GM19395 (cell line): Measurements from ENCODE around the gene PIK3AP1.

ENCODE experiments used
- ATAC-seq: cut with Tn5 transposase; IDR thresholded peaks from one replicate; pipeline ENCODE4 v1.9.1; 2021; ENCODE audit warnings: mild to moderate bottlenecking, moderate library complexity; ENCODE audit not compliant: unreplicated experiment

PIK3AP1 gene

DNA sequence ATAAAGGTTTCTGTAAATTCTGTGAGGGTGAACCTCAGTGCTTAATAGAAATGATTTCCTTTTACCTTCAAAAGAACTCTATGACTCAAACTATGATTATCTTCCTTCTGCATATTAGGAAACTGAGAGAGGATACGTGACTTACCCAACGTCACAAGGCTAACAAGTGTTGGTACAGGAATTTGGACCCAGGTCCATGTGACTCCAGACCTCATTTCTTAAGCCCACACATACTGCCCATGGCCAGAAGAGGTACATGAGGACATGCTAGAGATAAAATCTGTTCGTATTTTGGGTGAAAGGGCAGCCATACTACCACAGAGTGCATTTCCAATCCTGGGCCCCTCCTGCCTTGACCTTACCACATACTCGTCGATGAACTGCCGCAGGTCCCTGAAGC, 72.0 kb downstream of the PIK3AP1 start:
- ATAC-seq: no peak

DNA sequence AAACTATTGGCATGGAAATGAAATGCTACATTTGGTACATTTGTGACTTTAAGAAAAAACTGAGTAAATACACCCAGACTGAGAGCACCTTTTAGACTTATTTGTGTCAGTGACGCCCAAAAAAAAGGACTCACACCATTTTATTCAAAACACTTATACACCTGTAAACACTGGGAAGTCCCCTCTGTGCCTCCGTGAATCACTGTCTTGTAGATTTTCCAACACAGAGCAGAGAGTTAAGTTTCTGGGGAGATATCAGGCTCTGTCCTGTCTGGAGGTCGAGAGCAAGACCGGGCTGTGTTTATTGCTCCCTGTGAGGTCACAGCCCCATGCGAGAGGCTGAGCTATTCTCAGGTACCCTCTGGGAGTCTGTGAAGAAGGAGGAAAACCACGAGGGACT, 72.8 kb downstream of the PIK3AP1 start:
- ATAC-seq: no peak

DNA sequence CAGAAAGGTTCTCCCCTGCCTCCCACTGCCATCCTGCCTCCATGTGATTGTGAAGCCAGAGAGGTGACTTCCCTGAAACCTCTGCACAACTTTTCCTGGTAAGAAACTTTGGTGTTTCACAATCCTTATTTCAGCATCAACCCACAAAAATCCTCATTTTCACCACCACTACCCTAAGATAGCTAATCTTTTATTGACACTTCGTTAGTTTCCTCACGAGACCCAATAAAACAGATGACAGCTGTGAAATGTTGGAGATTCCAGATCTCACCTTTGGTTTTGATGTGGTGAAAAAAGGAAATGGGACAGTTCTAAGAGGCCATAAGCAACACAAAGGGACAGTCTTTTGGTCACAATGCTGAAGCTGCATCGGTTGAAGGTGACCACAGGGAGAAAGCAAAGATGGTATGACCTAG, 73.6 kb downstream of the PIK3AP1 start:
- ATAC-seq: no peak

DNA sequence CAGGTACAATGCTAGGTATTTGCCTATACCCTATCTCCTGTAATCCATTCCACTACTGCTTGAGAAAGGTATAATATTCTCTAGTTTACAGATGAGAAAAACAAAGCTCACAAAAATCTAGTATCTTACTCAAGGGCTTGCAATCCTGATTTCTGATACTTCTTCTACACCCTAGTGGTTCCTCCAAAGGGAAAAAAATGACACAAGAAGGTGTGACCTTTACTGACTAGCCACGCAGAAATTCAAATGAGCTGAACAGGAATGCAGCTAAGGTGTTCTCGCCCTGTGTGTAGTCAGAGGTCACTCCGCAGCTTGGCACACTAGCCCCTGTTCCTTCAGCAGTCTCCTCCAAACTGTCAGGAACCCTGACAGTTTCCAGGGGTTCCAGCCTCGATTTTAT, 74.0 kb downstream of the PIK3AP1 start:
- ATAC-seq: no peak

- peak; percentile 65 for ATAC-seq
Measured at GRCh38 chr10:96645191-96645721, 75.1 kb downstream of the PIK3AP1 start.

GRCh38 chr10:96643920-96644319, 76.4 kb downstream of the PIK3AP1 start:
- no peak for ATAC-seq

GRCh38 chr10:96642973-96643372, 77.3 kb downstream of the PIK3AP1 start:
- ATAC-seq: no peak

DNA sequence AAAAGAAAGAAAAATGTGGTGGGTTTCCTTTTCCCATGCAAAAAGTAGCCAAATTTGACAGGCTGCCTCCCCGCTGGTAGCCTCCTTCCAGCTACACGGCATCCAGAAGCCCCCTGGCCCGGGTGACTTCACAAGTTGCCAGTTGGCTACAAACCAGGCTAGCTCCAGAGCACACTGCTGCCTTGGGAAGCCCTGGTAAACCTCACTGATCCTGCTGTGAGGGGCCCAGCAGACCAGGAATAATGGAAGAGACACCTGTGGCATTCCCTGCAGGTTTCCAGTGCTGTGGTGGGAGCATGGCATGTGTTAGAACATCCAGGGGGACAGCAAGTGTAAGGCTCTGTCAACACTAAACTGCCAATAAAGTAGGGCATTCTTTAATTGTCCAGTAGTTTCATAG, 77.8 kb downstream of the PIK3AP1 start:
- no peak for ATAC-seq

DNA sequence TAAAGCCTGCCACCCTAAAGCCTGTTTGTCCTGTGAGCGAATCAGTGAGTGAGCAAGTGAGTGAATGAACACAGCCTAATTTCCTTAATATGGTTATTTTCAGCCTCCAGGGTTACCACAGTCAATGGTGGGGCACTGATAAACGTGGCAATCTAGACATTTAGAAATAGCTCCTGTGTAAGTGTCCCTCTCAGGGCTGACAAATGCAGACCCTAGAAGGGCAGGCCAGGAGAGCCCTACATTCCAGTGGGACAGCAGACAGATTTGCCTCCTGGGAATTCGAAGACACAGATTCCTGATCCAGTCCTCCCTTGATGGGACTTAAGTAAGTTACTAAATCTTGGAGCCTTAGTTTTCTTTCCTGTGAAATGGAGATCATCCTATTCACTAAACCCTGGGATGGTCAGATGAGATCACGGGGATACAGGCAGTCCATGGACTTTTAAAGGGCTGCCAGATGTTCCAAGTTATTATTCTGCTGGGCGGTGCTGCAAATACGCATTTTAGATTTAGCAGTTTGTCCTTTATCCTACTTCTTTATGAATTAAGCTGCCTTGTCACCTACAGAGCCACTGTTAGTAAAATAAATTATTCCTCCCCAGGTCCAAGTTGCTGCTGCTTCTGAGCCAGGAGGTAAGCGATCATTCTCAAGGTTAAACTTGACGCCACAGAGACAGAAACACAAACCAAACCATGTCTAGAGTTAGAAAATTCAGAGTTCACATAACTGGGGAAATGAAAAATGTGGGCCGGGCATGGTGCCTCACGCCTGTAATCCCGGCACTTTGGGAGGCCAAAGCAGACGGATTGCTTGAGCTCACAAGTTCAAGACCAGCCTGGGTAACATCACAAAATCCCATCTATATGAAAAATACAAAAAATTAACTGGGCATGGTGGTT, 78.7 kb downstream of the PIK3AP1 start:
- no peak for ATAC-seq

- no peak for ATAC-seq
Measured at GRCh38 chr10:96639899-96640298, 80.4 kb downstream of the PIK3AP1 start.

DNA sequence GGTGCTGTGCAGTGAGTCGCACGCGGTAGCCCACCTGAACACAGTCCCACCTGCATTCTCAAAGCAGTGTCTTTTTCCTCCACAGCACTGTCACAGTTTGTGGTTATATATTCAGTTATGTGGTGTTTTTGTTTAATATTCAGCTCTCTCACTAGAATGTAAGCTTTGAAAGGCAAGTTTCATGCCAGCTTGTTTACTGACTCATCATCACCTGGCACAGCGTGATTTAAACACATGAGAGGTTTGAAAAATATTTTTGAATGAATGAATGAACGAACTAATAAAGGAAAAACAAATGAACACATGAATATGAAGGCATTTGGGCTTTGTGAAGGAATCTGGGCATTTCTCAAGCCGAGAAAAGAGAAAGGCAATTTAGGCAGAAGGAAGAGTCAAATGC, 81.6 kb downstream of the PIK3AP1 start:
- no peak for ATAC-seq

DNA sequence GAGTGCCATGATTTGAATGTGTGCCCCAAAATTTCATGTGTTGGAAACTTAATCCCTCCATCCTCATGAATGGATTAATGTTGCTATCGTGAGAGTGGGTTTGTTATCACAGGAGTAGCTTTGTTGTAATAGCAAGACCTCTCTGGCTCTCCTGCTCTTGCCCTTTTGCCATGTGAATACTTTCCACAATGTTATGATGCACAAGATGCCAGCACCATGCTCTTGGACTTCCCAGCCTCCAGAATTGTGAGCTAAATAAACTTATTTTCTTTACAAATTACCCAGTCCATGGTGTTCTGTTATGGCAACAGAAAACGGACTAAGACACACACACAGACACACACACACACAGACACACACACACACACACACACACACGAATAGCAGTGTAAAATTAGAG, 82.2 kb downstream of the PIK3AP1 start:
- no peak for ATAC-seq

- no peak for ATAC-seq
Measured at GRCh38 chr10:96637709-96638108, 82.6 kb downstream of the PIK3AP1 start.

GRCh38 chr10:96636551-96636950, 83.8 kb downstream of the PIK3AP1 start:
- ATAC-seq: no peak

DNA sequence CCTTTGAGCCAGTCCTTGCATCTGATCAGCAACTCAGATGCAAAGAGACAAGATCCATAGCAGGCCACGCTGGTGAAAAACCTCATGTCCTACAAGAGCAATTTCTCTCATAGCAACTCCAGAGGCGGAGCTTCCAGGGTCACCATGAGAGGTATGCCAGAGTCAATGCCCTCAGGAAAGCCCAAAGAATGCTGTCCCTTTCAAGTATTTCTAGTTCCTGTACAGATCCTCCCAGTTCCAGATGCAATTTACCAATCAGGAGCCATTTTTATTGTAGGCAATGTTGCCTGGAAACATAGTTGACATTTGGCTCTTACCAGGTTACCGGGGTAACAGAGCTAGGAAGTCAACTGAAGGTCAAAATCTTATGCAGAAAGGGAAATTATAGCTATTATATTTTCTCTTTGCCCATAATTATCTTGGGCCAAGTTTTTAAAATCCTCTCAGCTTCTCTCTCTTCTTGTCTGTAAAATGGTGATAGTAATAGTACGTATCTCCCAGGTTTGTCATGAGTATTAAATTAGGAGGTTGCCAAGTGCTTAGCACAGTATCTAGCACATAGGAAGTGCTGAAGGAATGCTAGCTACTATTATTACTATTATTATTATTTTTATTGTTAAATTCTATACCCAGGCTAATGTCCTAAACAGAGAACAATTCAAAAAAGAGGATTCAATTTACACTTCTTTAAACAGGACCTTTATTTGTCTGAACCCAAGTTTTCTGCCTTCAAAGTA, 87.2 kb downstream of the PIK3AP1 start:
- ATAC-seq: no peak

DNA sequence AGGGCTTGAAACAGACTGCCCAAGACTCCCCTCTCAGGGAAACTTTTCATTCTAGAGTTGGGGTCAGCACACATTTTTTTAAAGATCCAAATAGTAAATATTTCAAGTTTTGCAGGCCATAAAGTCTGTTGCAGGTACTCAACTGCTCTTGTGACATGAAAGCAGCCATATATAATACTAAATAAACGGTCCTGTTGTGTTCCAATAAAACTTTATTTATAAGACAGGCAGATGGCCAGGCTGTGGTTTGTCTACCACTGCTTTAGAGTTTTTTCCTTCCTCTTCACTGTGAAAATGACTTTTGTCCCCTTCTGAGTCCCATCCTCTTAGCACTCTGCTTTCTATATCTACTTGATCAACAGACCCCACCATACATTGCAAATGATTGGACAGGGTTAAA, 93.0 kb downstream of the PIK3AP1 start:
- no peak for ATAC-seq

DNA sequence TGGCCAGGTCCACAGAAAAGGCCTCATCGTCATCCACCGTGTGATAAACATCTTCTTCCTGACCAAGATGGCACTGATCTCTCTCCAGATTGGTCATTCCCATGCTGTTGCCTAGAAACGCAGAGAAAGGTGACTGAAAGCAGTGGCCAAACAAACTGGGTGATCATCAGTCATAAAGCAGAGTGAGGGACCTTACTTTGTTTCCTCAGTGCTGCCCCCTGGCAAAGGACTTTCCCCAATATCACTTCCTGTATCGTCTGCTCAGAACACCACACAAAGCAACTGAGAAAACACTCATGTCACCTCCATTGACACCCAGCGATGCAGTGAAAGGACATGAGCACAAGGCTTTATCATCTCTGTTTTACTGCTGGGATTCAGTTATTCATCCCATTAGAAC, 93.5 kb downstream of the PIK3AP1 start:
- no peak for ATAC-seq

- no peak for ATAC-seq
Measured at GRCh38 chr10:96625173-96625572, 95.1 kb downstream of the PIK3AP1 start.

DNA sequence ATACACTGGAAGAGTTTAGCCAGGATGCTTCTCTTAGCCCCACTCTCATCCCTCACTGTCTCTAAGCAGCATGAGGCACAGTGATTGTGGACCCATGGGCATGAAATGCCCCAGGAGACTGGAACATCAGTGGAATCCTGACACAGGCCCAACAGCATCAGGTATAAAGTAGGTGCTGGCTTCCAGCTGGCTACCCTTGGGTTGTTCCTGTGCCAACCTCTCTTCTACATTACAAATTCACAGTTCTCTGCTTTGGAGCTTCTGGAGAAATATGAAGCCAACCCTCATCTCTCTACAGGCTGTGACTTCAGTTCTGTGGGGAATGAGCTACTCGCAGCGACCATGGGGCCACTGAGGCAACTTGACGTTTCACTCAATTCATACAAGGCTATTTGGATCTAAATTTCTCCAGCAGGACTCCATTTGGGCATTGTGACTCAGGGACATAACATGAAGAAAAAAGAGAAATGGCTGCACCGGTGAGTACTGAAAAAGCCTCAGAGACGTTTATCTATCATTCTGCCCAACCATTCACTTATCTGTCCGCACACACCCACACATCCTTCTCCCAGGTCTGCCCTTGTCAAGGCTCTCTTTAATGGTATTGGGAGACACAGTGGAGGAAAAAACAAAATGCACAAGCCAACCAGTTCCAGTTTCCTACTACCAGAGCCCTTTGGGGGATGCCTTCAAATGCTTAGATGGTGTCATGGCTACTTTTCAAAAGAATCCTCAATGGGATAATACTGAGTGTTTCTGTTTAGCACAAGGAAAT, 98.1 kb downstream of the PIK3AP1 start:
- ATAC-seq: no peak

GRCh38 chr10:96619796-96620773, 100.2 kb downstream of the PIK3AP1 start:
- no peak for ATAC-seq
